Skeletal muscle satellite cell (primary cell): ENCODE data around the gene BTBD1.
"Not testable (repeated sequence)": the region's sequence is repeated elsewhere in the genome, so short reads cannot be mapped to it uniquely, and the experiment has no call there.

Source experiments
- H3K27me3 ChIP-seq: 2 replicates; pipeline ENCODE4 v1.7.0; 2013; ENCODE audit warnings: low read length; ENCODE audit not compliant: control insufficient read depth, insufficient read depth
- H3K36me3 ChIP-seq: 2 replicates; pipeline ENCODE4 v1.7.0; 2013; ENCODE audit warnings: mild to moderate bottlenecking, control low read depth, low read length; ENCODE audit not compliant: insufficient read depth
- H3K4me1 ChIP-seq: 2 replicates; pipeline ENCODE4 v1.7.0; 2013; ENCODE audit warnings: low read length; ENCODE audit not compliant: control insufficient read depth, insufficient read depth
- H3K4me2 ChIP-seq: 2 replicates; pipeline ENCODE4 v1.7.0; 2013; ENCODE audit warnings: mild to moderate bottlenecking, low read length
- H3K4me3 ChIP-seq: 2 replicates; pipeline ENCODE4 v1.7.0; 2013; ENCODE audit warnings: low read length
- H3K9ac ChIP-seq: 2 replicates; pipeline ENCODE4 v1.7.0; 2013; ENCODE audit warnings: mild to moderate bottlenecking, low read depth, low read length, moderate library complexity
- H3K9me3 ChIP-seq: replicated peaks from 2 replicates; pipeline ENCODE4 v1.7.0; 2013; ENCODE audit warnings: mild to moderate bottlenecking, control low read depth, low read length

The BTBD1 gene

DNA sequence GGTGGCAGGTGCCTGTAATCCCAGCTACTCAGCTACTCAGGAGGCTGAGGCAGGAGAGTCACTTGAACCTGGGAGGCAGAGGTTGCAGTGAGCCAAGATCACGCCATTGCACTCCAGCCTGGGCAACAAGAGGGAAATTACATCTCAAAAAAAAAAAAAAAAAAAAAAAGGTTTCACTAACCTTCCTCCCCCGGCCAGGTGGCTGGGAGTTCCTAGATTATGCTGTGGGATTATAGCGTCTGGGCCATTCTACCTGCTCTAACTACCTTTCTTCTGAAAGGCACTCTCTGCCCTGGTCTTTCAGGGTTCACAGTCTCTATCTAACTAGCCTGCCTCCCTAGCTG is 24.9 kb upstream of the BTBD1 start:
- not testable (repeated sequence) for H3K4me3 ChIP-seq, H3K9ac ChIP-seq, H3K4me2 ChIP-seq, H3K36me3 ChIP-seq, H3K9me3 ChIP-seq, H3K27me3 ChIP-seq, H3K4me1 ChIP-seq

GRCh38 chr15:83090465-83090864 is 23.4 kb upstream of the BTBD1 start:
- Histone ChIP-seq H3K36me3 (no peaks in the 10 kb centered on the region), H3K9ac (no peak overlapping the region), H3K4me1 (peaks cover 2% of the 10 kb centered on the region), H3K27me3 (peaks cover 3% of the 10 kb centered on the region), H3K9me3 (no peaks in the 10 kb centered on the region), H3K4me3 (no peak overlapping the region), H3K4me2 (no peak overlapping the region)

- H3K4me1 ChIP-seq: peaks cover 2% of the 10 kb centered on the region
- no peak overlapping the region for H3K4me2 ChIP-seq
- H3K36me3 ChIP-seq: no peaks in the 10 kb centered on the region
- no peak overlapping the region for H3K4me3 ChIP-seq
- H3K9ac ChIP-seq: no peak overlapping the region
- peaks cover 6% of the 10 kb centered on the region for H3K27me3 ChIP-seq
- H3K9me3 ChIP-seq: no peaks in the 10 kb centered on the region
Measured at GRCh38 chr15:83088876-83089275, 21.8 kb upstream of the BTBD1 start.

DNA sequence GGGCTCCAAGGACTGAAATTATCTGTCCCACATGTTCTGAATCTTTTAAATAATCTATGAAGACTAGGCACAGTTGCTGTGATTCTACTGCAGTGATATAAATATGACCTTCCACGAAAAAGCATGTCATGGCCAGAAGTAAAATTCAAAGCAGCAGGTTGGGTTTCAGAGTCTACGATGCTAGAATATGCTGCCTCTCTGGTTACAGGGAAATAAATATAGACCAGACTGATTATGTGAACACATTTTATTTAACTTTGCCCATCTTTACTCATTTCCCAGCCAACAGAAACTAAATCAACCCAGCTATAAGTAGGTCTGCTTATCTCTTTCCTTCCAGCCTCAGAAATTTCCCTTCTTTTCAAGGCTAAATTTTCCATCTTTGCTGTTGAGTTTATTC is 20.5 kb upstream of the BTBD1 start:
- Histone ChIP-seq H3K36me3 (no peaks in the 10 kb centered on the region), H3K9ac (no peak overlapping the region), H3K4me3 (no peak overlapping the region), H3K4me2 (no peak overlapping the region), H3K27me3 (peaks cover 16% of the 10 kb centered on the region), H3K4me1 (peaks cover 2% of the 10 kb centered on the region), H3K9me3 (no peaks in the 10 kb centered on the region)

GRCh38 chr15:83085864-83086552 is 19.0 kb upstream of the BTBD1 start:
- peaks cover 27% of the 10 kb centered on the region for H3K27me3 ChIP-seq
- not testable (repeated sequence) for H3K4me2 ChIP-seq

GRCh38 chr15:83085461-83085860 is 18.4 kb upstream of the BTBD1 start:
- not testable (repeated sequence) for H3K9me3 ChIP-seq, H3K4me1 ChIP-seq, H3K4me2 ChIP-seq, H3K4me3 ChIP-seq, H3K36me3 ChIP-seq, H3K9ac ChIP-seq
- H3K27me3 ChIP-seq: peaks cover 28% of the 10 kb centered on the region

More at GRCh38 chr15:83085864-83086552, 19.0 kb upstream of the BTBD1 start:
- not testable (repeated sequence) for H3K9ac ChIP-seq, H3K9me3 ChIP-seq, H3K4me3 ChIP-seq, H3K36me3 ChIP-seq, H3K4me1 ChIP-seq

DNA sequence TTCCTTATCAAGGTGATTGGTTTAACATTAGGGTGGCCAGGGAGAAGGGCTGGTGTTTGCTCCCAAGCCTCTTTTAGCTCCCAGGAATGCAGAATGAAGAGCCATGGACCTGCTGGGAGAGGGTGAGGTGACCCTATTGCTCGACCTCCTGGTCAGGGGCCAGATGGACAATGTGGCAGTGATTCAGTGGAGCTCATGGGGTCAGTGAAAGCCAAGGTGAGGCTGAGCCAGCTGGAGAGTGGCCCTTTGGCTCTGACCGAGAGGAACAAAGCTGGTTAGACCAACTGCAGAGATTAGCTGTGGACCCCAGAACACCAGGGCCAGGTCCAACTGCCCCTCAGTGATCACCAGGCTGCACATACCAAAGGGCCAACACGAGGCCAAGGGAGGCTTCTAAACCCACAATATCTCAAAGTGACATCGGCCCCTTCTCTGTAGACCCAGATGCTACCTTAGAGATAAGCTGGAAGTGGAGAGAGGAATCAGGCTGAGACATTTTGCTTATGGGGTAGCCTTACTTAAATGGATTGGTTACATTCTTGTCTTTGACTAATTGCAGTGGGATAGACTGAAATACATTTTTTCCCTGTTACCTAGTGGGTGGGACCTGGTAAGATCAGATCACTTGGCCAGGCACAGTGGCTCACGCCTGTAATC is 15.8 kb upstream of the BTBD1 start:
- peaks cover 46% of the 10 kb centered on the region for H3K27me3 ChIP-seq
- H3K4me1 ChIP-seq: no peaks in the 10 kb centered on the region
- H3K4me3 ChIP-seq: no peak overlapping the region
- no peak overlapping the region for H3K4me2 ChIP-seq
- no peaks in the 10 kb centered on the region for H3K9me3 ChIP-seq
- H3K9ac ChIP-seq: no peak overlapping the region
- H3K36me3 ChIP-seq: no peaks in the 10 kb centered on the region

DNA sequence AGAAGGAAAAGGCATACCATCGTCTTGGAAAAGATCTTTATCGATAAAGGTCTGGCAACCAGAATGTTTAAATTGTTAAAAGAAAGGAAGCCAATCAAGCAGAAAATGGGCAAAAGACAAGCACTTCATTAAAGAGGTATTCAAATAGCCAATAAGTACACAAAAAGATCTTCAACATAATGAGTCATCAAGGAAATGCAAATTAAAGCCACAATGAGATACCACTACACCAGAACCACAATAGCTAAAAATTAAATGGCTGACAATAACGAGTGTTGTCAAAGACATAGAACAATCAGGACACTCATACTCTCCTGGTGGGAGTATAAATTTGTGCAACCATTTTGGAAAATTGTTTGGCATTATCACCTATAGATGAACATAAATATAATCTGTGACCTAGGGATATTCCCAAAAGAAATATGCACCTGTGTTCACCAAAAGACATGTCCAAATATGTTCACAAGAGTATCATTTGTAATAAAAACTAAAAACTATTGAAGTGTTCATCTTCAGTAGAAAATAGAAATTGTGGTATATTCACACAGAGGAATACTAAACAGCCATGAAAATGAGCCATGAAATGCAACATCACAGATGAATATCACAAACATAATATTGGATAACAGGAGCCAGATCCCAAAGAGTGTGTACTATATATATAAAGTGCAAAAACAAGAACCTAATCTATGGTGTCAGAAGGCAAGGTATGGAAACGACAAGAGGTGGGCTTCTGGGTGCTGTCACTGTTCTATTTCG is 14.4 kb upstream of the BTBD1 start:
- H3K36me3 ChIP-seq: no peaks in the 10 kb centered on the region
- H3K9me3 ChIP-seq: no peaks in the 10 kb centered on the region
- peaks cover 50% of the 10 kb centered on the region for H3K27me3 ChIP-seq
- H3K9ac ChIP-seq: no peak overlapping the region
- H3K4me2 ChIP-seq: no peak overlapping the region
- no peak overlapping the region for H3K4me3 ChIP-seq
- H3K4me1 ChIP-seq: no peaks in the 10 kb centered on the region

DNA sequence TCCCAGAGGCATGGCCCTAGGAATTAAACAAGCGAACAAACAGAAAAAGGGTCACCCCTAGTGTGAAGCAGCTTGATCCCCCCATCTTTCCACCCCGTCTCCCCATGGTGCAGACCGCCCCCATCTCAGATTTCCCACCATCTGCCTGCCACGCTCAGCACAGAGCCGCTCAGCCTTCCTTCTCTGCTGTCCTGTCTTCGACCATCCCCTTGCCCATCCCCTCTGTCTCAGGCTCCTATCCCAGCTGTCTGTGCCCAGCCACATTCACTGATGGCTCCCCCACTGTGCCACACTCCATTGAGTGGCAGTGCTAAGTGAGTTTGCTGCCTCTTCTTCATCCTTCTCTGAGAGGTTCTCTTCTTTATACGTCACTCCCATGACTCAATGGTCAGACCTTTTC is 11.7 kb upstream of the BTBD1 start:
- Histone ChIP-seq H3K9ac (no peak overlapping the region), H3K27me3 (peaks cover 46% of the 10 kb centered on the region), H3K4me3 (no peak overlapping the region), H3K36me3 (no peaks in the 10 kb centered on the region), H3K9me3 (no peaks in the 10 kb centered on the region), H3K4me1 (no peaks in the 10 kb centered on the region), H3K4me2 (no peak overlapping the region)

- H3K4me1 ChIP-seq: no peaks in the 10 kb centered on the region
Measured at GRCh38 chr15:83077491-83078230, 10.6 kb upstream of the BTBD1 start.

DNA sequence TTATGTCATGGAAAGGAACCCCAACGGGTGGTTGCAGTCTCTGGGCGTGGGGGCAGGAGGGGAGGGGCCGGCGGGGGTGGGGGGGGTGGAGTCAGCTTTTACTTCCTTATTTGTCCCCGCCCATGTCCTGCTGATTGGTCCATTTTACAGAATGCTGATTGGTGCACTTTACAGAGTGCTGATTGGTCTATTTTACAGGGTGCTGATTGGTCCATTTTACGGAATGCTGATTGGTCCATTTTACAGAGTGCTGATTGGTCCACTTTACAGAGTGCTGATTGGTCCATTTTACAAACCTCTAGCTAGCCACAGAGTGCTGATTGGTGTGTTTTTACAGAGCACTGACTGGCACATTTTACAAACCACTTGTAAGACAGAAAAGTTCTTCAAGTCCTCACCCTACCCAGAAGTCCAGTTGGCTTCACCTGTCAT is 2.2 kb upstream of the BTBD1 start:
- not testable (repeated sequence) for H3K9ac ChIP-seq, H3K9me3 ChIP-seq, H3K36me3 ChIP-seq, H3K4me2 ChIP-seq, H3K4me3 ChIP-seq, H3K27me3 ChIP-seq
- H3K4me1 ChIP-seq: peaks cover 28% of the 10 kb centered on the region

More at GRCh38 chr15:83077491-83078230, 10.6 kb upstream of the BTBD1 start:
- Histone ChIP-seq H3K9ac (no peak overlapping the region), H3K4me2 (no peak overlapping the region), H3K9me3 (no peaks in the 10 kb centered on the region), H3K27me3 (peaks cover 38% of the 10 kb centered on the region), H3K4me3 (no peak overlapping the region), H3K36me3 (no peaks in the 10 kb centered on the region)
